Activated CD8-positive, alpha-beta memory T cell treated with anti-CD3 and anti-CD28 coated beads for 4 hours (primary cell): Measurements from ENCODE around the gene CFAP53.
"Not testable (repeated sequence)": the region's sequence is repeated elsewhere in the genome, so short reads cannot be mapped to it uniquely, and the experiment has no call there.

Source experiments
- DNase-seq, 2 donors: peaks; one replicate each; pipeline ENCODE4 v3.0.0-alpha.2; 2020; ENCODE audit warnings: low read depth in 2 of 2

CFAP53 gene

DNA sequence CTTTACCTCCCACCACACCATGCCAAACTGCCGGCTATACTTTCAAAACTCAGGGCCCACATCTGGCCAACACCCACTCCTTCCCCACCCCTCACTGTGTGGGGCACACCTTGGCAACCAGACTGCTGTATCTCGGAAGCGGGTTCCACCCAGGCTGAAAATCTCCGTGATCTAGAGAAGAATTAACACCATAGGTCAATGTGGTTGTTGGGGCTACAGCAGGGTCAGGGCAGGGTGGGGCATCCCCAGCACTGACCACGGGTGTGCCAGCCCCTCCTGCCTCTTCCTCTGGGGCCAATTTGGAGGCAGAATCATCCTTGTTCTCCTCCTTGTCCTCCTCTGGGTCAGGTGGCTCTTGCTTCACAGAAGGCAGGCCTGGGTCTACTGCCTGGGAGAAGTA is 6.3 kb upstream of the CFAP53 start:
- DNase-seq = no peak

DNA sequence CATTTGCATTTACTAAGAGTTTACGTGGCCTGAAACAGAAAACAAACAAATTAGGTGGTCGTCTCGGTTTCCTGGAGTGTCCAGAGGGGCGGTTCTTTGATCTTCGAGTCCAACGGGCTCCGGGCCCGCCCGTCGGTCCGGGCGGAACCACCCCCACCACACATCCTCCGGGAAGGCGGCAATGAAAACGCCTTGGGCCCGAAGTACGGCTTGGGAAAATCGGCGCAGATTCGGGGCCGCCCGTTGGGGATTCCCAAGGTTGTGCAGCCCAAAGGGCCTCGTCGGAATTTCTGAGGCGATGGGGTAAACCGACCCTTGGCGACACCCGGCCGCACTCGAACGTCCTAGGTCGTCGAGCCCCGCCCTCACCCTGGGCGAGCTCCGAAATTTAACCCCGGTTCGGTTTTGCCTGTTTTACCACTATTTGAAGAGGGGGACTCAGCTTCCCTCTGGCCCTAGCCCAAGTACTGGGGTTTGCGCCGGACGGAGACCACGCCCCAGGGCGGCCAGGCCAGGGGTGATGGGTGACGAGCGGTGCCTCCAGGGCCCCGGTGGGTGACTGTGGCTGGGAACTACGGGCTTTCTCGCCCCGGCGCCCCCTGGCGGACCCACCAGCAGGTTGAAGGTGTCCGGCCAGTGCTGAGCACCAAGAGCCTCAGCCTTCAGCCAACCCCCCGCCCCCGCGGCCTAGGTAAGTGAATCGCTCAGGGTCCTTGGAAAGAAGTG is 1.9 kb upstream of the CFAP53 start:
- DNase-seq = peak; percentile 60 to 64

DNA sequence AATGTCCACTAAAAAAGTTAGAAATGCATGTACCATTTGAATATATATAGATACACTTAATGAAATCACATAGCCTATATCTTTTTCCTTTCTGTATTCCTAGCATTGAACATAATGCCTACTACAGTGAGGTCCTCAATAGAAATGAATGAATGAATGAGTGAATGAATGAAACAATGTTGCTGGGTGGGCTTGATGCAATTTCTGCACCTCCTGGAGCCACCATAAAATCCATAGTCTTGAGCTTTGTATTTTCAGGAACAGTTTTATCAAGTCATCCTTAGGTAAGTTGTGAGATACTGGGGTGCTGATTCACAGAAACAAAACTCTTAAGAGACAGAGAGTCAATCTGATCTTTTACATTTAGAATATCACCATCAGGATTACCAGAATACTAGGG is 3.3 kb downstream of the CFAP53 start:
- DNase-seq = no peak

DNA sequence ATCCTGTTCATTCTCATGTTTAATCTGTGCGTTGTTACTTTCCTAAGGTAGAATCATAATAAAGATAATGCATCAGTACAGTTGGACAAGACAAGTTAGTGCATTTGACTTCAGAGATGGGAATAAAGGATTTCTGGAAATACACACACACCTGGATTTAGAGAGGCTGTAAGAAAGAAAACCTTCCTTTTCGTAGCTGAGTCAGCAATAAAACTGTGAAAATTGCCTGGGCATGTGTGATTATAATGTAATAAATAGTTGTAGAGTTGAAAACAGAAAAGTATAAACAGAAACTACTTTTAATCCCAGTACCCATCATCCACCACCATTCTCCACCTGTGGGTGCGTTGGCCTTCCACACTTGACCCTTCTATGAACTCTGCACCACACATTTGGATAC is 15.4 kb downstream of the CFAP53 start:
- no peak for DNase-seq

DNA sequence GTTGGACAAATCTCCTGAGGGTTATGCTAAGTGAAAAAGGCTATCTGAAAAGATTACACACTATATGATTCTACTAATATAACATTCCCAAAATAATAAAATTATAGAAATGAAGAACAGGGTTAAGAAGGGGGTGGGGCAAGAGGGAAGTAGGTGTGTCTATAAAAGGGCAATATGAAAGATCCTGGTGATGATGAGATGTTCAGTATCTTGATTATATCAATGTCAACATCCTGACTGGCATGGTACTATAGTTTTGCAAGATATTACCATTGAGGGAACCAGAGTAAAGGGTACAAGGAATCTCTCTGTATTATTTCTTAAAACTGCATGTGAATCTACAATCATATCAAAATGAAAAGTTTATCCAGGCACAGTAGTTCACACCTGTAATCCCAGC is 16.7 kb downstream of the CFAP53 start:
- no peak for DNase-seq

DNA sequence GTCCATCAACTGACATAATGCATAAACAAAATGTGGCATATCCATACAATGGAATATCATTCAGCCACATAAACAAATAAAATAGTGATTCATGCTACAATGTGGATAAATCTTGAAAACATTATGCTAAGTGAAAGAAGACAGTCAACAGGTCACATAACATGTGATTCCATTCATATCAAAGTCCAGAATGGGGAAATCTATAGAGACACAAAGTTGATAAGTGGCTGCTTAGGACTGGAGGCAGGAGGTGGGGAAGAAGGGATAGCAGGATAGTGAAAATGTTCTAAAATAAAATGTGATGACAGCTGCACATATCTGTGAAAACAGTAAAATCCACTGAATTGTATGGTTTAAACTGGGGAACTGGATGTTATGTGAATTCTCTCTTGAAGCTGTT is 18.7 kb downstream of the CFAP53 start:
- no peak for DNase-seq

DNA sequence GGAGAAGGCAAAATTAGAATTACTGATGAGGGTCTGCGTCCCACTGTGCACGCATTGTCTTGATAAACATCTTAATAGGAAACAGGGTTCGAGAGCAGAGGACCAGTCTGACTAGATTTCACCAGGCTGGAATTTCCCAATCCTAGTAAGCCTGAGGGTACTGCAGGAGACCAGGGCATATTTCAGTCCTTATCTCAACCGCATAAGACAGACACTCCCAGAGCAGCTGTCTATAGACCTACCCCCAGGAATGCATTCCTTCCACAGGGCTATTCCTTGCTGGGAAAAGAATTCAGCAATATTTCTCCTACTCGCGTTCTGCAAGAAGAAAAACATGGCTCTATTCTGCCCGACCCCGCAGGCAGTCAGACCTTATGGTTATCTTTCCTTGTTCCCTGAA is 24.5 kb downstream of the CFAP53 start:
- not testable (repeated sequence) for DNase-seq

DNA sequence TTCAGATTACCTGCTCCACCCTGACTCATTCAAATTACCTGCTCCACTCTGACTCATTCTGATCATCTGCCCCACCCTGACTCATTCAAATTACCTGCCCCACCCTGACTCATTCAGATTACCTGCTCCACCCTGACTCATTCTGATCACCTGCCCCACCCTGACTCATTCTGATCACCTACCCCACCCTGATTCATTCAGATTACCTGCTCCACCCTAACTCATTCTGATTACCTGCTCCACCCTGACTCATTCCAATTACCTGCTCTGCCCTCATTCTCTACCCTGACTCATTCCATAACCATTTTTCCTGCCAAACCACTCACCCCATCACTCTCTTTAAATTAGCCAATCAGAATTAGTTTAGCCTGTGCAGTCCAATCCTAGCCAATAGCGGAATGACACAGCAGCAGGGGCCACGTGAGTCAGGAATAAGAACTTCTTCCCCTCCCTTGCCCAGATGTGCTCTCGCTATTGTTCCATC is 26.2 kb downstream of the CFAP53 start:
- no peak for DNase-seq

DNA sequence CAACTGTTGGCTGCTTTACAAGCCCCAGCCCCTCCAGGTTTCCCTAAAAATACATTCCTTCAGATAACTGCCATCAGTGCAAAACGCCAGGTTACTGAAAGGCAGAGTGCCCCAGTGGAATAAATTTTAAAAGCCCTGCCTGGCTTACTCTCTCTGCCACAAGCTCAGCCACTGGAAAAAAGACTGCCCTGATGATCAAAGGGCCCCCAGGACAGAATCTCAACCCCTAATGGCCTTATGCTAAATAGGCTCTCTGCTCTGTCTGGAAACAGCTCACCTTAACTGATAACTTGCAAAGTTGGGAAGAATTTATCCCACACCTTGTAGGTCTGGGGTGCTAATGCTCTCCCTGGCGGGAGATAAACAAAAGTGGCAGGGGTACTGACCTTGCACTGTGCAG is 33.9 kb downstream of the CFAP53 start:
- no peak for DNase-seq

DNA sequence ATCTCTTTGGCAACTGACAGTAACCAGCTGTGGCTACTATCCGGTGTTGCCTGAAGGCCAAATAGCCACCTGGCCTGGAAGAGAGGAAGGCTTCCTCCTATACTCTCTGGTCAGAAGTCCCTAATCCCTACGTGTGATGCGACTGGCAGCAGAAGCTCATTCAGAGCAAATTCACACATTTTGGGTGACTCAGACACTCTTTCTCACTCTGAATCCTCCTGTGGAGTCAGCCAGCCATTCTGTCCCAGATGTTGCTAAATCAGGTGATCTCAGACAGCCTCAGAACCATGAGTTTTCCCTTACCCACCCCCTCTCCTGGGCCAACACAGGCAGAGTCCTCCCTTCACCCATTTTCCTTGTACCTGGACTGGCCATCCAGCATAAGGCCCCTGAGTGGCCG is 34.7 kb downstream of the CFAP53 start:
- no peak for DNase-seq

DNA sequence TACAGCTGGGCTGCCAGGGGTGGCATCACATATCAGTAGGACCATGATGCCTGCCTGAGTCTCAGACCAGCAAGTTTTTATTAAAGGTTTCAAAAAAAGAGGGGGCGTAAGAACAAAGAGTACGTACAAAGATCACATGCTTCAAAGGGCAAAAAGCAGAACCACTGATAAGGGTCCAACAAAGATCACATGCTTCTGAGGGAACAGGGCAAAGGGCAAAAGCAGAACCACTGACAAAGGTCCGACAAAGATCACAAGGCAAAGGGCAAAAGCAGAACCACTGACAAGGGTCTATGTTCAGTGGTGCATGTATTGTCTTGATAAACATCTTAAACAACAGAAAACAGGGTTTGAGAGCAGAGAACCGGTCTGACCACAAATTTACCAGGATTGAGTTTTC is 46.0 kb downstream of the CFAP53 start:
- not testable (repeated sequence) for DNase-seq

DNA sequence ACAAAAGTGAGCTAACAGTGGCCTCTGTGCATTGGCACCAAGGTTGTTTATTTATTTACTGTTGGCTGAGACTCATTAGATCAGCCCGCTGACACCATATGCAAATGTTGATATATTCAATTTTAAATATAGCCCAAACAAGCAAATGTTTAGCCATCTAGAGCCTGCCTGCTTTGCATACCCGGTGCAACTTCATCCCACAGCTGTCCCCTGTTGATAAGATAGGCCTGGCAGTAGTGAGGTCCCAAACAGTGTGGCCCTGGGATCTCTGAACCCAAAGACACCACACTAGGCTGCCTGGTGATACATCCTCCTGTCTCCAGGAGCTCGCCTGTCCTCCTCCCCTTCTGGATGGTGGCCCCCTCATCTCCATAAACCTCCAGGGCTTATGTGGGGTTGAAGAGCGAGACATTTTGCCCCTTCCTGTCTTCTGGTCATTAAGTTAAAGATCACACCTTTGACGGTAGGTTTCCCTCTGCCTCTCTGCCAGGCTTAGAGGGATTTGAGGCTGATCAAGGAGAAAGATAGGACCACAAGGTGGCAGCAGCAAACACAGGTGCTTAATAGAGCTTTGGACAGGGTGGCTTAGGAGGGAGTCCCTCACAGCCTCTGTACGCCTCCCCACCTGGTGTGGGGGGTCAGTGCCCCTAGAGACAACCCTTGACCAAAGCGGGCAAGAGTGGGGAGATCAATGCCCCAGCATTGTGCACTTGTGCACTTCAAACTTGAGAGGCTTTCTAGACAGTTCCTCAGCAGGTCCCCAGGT is 47.7 kb downstream of the CFAP53 start:
- peak in 1 of 2 donors; percentile 19 for DNase-seq

DNA sequence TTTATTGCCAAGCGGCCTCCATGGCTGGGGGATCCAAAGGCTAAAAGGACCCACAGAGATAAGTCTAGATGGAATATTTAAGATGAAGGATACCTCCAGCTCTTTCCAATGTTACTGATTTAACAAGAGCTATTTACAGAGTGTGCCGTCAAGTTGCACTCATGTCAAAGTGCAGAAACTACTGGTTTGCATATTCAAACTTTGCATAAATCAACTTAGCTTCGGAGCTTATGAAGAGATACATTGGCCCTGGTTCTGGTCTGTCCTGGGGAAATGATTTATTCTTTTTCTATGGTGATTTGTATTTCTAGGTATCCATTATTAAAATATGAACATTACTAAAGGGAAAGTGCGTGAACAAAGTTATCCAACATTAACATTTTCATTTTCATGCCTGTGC is 57.0 kb downstream of the CFAP53 start:
- no peak for DNase-seq

DNA sequence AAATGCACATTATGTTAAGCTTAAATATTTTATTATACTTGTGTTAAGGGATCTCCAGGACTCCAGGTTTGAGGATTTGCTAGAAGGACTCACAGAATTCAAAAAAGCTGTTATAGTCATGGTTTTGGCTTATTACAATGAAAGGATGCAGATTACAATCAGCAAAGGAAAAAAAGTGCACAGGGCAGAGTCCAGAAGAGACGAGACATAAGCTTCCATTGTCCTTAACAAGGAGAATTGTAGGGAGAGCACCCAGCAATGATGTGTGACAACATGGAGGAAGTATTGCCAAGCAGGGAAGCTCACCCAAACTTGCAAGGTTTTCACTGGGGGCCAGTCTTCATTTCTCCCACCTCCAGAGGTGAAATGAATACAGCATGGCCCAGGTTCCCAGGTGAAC is 58.6 kb downstream of the CFAP53 start:
- DNase-seq = no peak

DNA sequence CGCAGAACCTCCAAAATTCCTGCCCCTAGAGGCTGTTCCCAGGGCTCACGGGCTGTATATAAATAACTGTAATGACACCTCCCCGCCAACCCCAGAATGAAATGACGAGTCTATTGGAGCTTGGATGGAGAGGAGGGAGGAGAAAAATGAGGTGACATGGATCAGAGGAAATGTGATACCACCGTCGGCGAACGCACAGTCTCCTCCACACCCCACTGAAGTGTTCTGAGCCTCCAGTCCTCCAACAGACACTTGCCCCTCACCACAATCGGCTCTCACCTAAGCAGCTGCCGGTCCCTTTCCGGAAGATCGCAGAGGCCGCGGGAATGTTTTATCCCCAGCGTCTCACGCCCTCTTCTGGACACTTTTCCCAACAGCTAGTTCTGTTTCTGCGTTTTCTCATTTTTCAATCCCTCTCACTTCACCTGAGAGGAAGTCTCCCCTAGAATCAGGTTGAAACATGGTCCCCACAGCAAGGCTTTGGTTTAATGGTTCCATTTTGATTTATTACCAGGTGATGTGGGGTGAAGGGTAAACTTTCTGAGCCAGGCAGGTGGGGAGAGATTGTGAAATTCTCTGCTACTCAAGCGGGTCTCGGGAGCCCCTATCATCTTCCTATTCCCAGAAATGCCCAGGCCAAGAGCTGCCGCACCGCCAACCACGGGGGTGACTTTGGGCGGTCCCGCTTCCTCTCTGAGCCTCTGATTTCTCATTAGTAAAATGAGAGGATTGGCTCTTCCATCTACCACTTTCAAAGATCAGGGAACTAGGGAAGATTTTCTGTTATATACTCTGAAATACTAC is 62.3 kb downstream of the CFAP53 start:
- no peak for DNase-seq

DNA sequence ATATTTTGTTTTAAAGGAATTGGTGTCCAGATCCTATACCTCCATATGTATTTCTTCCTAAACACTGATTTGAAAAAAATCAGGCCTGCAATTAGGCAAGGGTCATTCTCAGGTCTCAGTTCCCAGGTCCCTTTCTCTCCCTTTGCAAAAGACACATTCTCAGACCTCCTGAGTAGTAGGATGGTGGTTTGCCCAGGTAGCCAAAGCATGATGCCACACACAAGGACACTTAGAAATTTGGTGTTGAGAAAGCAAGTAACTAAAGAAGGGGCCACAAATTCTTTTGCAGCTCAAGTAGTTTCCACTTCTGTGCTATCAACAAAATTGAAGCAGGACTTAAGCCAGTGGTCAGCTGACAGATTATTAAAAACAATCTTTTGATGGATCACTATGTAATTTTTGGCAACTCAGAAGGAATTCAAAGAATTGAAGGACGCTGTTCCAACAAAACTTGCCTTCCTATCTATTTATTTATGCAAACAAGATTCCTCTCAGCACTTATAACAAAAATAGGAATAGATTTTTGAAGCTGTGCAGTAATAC is 64.7 kb downstream of the CFAP53 start:
- no peak for DNase-seq

DNA sequence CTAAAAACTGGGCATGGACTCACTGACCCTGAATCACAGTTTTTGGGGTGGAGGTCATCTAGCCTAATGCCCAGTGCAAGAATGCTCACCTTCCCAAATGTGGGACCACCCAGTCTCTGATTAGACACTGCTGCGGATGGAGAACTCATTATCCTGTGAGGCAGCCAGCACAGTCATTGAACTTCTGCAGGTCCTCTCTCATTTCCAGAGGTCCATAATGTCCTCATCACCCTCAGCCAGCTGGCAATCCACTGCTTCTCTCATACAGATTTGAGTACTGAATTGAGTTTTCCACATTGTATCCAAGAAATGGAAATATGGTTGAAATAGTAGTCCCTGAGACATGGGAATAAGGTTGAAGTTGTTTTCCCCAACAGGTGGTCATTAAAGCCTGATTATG is 66.4 kb downstream of the CFAP53 start:
- no peak for DNase-seq

DNA sequence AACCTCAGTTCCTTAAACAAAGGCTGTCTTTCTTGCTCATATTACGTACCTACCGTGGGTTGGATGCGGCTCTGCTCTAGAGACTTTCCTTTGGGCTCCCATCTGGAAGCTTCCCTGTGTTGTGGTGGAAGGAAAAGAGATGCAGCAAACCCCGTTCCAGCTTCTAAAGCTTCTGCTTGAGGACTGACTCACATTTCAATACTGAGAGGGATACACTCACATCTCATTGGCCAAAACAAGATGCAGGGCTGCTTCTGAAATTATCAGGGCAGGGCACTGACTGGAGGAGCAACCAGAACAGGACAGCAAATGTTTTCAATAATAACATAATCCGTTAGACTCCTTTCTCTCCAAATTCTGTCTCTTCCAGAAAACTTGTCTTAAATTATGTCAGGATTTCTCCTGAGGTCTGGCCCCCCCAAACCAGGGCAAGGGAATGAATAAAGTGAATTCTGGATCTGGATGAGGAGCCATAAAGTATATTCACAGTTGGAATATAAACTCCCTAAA is 66.9 kb downstream of the CFAP53 start:
- no peak for DNase-seq

DNA sequence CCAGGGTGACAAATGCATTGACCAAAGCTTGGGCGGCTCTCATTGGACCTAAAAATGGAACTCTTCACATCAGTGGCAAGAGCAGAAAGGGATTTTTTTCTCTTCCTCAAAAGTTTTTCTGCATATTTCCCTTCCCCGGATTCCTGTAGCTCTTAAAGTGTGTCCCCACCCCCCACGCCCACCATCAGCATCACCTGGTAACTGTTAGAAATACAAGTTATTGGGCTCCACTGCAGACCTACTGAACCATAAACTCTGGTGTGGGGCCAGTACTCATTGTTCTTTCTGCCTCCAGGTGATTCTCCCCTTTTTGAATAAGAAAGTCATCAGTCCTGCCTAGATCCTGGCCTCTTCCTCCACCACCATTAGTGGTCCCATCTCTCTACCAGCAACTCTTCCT is 70.0 kb downstream of the CFAP53 start:
- DNase-seq = no peak

DNA sequence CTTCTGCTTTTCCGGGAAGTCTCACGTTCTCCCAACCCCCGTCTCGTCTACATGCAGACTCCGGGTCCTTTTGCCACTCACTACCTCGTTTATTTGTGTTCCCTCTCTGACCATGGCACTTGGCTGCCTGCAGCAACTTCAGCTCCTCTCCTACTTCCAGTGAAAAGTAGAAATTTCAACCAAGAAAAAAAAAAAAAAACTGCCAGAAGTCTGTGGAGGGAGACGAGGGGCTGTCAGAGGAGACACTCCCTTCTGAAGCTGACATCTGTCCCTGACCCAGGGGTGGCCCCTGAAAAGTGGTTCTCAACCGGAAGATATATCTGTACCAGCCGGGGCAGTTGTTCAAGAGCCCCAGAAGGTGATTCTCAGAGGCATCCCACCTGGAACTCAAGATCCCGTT is 70.6 kb downstream of the CFAP53 start:
- no peak for DNase-seq

DNA sequence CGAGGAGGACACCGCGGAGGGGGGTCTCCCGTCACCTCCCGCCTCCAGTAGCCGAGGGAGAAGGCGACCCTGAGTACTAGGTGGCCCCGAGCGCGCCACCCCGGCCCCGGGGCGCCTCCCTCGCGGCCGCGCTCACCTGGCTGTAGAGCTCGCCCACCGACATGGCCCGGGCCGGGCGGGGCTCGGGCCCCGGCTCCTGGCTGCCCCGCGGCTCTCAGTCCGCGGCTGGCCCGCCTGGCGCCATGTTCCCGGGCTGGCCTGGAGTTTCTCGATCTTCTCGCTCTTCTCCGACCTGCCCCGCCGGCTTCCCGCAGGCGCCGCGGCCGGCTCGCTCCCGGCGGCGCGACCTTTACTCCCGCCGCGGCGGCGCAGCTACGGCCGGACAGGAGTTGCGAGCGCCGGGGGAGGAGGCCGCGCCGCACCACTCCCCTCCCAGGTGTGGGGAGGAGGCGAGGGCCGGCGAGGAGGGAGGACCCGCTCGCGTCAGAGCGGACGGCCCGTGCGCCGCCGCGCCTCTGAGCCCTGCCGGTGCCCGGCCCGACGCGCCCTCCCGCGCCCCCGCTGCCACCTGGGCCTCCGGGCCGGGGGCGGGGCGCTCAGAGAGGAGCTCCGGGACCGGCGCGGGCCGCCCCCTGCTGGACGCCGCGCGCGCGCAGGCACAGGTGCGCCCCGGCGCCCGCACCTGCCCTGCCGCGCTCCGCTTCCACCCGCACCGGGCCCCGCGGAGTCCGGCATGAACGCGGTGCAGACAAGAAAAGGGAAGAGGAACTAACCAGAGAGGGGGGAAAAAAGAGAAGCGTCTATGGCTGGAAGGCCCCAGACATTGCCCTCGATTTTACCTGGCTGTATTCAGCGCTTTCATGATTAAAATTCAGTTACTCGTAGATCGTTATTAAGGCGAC is 71.4 kb downstream of the CFAP53 start, which contains the start of gene MYO5B:
Gene MYO5B (minus strand): TSS at position 517 of the 902 bp plus-strand sequence. CDS start 354 bp downstream, at position 163.
- DNase-seq = peak in 1 of 2 donors; percentile 6
